HK-2 (cell line): ENCODE results near the gene RALBP1.
A peak's percentile ranks its signal among the peaks of the same experiment; 100 is the strongest.

Experiments
- DNase-seq: peaks from one replicate; pipeline ENCODE4 v3.0.0-alpha.2; 2018; ENCODE audit not compliant: unreplicated experiment

The RALBP1 gene

GRCh38 chr18:9547782-9548181, 72.5 kb downstream of the RALBP1 start:
- DNase-seq, result no peak

GRCh38 chr18:9549405-9549804, 74.1 kb downstream of the RALBP1 start:
- no peak for DNase-seq

DNA sequence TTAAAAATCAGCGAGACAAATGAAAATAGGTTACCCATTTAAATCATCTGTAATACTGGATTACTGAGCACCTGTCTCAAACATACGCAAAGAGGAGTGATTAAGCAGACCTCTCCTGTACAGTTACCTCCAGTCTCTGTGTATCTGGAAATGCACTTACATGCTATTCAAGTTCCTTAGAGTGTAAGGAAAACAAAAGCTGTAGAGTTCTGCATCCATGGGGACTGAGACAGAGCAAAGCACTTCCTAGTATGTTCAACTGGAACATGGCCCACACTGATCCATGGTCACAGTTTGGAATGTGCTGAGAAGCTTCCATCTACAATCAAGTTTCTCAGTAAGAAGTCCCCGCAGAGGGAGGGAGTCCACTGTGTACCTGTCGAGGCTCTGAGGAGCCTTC, 75.1 kb downstream of the RALBP1 start:
- no peak for DNase-seq

- no peak for DNase-seq
These were observed 76.9 kb downstream of the RALBP1 start for GRCh38 chr18:9552191-9552590.

DNA sequence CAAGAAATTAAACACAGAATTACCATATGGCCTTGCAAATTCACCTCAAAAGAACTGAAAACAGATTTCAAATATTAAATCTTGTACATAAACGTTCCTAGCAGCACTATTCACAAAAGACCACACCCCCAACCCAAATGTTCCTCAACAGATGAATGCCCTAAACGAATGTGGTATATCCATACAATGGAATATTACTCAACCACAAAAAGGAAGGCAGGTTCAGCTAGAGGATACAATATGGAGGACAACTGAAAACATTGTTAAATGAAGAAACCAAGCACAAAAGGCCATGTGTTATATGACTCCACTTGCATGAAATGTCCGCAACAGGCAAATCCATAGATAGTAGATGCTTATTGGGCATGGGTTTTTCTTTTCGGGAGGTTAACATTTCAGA, 77.3 kb downstream of the RALBP1 start:
- no peak for DNase-seq

DNA sequence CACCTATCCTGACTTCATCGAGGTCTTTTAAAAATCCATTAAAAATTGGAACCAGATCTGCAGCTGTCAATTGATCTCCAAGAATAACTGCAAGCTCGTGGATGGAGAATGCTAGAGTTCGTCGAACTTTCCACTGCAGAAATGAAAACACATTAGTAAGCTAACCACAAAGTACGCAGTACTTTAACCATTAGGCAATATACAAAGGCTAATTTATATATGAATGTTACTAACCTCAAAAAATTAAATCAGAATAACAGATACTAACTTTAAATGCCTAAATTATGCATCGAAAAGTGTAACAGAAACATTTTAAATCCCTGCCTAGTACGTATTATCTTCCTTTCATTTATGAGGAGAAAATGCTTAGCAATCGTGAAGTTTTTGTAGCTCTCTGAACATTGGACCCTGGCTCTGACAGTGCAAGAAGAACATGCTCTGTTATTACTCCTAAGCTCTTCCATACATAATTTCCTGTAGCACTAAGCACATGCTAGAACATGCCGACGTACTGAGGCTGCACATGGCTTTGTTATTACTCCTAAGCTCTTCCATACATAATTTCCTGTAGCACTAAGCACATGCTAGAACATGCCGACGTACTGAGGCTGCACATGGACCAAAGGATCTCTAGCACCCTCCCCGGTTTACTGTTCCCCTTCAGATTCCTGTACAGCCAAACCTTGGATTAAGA, 82.1 kb downstream of the RALBP1 start:
- no peak for DNase-seq

DNA sequence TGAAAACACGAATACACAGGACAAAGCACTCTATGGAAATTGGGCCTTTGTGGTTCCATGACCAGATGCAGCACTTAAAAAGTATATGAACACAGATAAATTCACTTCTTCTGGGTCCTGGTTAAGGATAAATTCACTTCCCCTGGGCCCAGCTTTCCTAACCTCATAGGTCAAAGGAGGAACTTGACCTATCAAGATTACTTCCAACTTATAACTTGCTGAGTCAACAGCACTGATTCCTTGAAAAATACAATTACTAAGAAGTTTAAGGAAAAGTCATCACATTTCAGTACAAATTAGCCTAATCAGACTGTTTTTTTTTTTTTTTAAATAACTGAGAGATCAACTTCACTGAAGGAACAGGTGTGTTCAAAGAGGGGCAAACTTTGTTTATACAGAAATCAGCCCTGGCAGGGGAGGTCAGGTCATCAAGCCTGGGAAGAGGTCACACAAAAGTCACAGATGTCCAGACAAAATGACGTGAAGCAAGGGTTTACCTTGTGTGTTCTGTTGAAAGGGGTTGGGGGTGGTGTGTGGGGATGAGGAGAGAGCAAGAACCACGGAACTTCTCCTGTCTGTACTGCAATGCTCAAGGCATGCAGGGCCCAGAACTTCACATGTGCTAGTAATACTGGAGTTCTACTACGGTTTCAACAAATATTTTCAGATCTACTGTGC, 83.2 kb downstream of the RALBP1 start:
- no peak for DNase-seq

- no peak for DNase-seq
These were observed 83.9 kb downstream of the RALBP1 start for GRCh38 chr18:9559253-9559652.

- DNase-seq, result no peak
These were observed 86.4 kb downstream of the RALBP1 start for GRCh38 chr18:9561759-9562158.

GRCh38 chr18:9562584-9562983, 87.3 kb downstream of the RALBP1 start:
- no peak for DNase-seq

- DNase-seq, result no peak
These were observed 88.0 kb downstream of the RALBP1 start for GRCh38 chr18:9563331-9563730.

- no peak for DNase-seq
These were observed 90.1 kb downstream of the RALBP1 start for GRCh38 chr18:9565407-9565806.

- DNase-seq, result no peak
These were observed 92.9 kb downstream of the RALBP1 start for GRCh38 chr18:9568186-9568585.

GRCh38 chr18:9569178-9569577, 93.9 kb downstream of the RALBP1 start:
- DNase-seq, result no peak

- no peak for DNase-seq
These were observed 94.9 kb downstream of the RALBP1 start for GRCh38 chr18:9570255-9570654.

GRCh38 chr18:9571546-9571945, 96.2 kb downstream of the RALBP1 start:
- no peak for DNase-seq

- DNase-seq, result no peak
These were observed 99.3 kb downstream of the RALBP1 start for GRCh38 chr18:9574473-9575115.

- peak; percentile 8 for DNase-seq
These were observed 100.2 kb downstream of the RALBP1 start for GRCh38 chr18:9575558-9575957.

DNA sequence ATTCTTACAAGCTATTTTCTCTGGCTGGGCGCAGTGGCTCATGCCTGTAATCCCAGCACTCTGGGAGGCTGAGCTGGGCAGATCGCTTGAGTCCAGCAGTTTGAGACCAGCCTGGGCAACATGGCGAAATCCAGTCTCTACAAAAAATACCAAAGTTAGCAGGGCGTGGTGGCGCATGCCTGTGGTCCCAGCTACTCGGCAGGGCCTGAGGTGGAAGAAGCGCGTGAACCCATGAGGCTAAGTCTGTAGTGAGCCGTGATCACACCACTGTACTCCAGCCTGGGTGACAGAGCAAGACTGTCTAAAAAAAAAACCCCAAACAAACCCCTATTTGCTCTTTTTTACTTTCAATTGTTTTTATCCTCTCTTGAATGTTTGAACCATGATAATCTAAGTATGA, 102.0 kb downstream of the RALBP1 start:
- no peak for DNase-seq

DNA sequence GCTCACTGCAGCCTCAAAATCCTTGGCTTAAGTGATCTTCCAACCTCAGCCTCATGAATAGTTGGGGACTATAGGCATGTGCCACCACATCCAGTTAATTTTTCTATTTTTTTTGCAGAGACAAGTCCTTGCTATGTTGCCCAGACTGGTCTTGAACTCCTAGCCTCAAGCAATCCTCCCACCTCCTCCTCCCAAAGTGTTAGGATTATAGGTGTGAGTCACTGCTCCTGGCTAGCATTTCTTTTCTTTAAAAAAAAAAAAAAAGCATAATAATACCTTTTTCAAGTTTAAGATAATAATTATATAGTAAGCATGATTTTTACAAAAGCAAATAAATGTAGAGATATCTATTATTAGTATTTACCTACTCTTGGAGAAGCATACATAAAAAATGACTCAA, 103.0 kb downstream of the RALBP1 start:
- no peak for DNase-seq

DNA sequence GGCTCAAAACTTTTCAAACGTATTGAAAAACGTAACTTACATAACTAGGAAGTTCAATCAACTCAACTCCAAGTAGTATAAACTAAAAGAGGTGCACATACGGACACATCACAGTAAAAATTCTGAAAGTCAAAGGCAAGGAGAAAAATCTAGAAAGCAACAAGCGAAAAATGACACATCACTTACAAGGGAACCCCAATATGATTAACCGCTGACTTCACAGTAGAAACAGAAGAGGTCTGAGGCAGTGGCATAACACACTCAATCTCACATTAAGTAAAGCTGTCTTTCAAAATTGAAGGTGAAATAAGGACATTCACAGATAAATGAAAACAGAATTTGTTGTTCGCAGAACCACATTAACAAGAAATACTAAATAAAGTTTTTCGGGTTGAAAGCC, 106.4 kb downstream of the RALBP1 start:
- no peak for DNase-seq

- DNase-seq, result no peak
These were observed 111.5 kb downstream of the RALBP1 start for GRCh38 chr18:9586814-9587213.
